ENCODE measurements around the gene KCTD15. TPM values are rescaled to one million over a fixed set of nuclear protein-coding genes. Genes with fewer than 3 reads are reported as not detected.

KCTD15 gene
- total and polyA plus RNA-seq, 9 donors, result 12.6 to 45.7 (median 29.5) TPM

- intact Hi-C loops (cut with DNase I), result loop anchor here in 1 of 4 donors (10.0 kb wide), 1 partner anchor 81 kb away; no protein-coding TSS in a partner anchor
- H3K4me1 ChIP-seq (ENCODE audit: insufficient read depth), result peaks cover 2% of the 10 kb centered on the region
- H3K9me3 ChIP-seq, result no peaks in the 10 kb centered on the region
- no peak overlapping the region for H3K27ac ChIP-seq
- 88 to 90% (median 90%) methylated on average over 10 of the region's 10 CpGs for WGBS, 3 donors
- H3K4me3 ChIP-seq, result no peak overlapping the region
- no peaks in the 10 kb centered on the region for H3K27me3 ChIP-seq
- TF ChIP-seq EP300 (IDR thresholded peaks at IDR 0.05), result no peak
- TF ChIP-seq, protein P1, sequence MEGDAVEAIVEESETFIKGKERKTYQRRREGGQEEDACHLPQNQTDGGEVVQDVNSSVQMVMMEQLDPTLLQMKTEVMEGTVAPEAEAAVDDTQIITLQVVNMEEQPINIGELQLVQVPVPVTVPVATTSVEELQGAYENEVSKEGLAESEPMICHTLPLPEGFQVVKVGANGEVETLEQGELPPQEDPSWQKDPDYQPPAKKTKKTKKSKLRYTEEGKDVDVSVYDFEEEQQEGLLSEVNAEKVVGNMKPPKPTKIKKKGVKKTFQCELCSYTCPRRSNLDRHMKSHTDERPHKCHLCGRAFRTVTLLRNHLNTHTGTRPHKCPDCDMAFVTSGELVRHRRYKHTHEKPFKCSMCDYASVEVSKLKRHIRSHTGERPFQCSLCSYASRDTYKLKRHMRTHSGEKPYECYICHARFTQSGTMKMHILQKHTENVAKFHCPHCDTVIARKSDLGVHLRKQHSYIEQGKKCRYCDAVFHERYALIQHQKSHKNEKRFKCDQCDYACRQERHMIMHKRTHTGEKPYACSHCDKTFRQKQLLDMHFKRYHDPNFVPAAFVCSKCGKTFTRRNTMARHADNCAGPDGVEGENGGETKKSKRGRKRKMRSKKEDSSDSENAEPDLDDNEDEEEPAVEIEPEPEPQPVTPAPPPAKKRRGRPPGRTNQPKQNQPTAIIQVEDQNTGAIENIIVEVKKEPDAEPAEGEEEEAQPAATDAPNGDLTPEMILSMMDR (IDR thresholded peaks at IDR 0.05), result no peak
- TF ChIP-seq POLR2A (IDR thresholded peaks at IDR 0.05), result no peak
- H3K36me3 ChIP-seq, result no peaks in the 10 kb centered on the region
- no peak for DNase-seq
Observed at GRCh38 chr19:33865306-33865705, 68.6 kb downstream of the KCTD15 start.

Other genes starting within 250 kb of the KCTD15 start
- gene CHST8, start 174.9 kb upstream of the KCTD15 start, total RNA-seq, result 1 to 10 TPM in 3 of 7 donors, under 1 TPM in 4; 0.48 to 2.5 (median 0.99) TPM
- gene CHST8, start 174.9 kb upstream of the KCTD15 start, polyA plus RNA-seq, result 1 to 10 TPM in 1 of 2 donors, not detected in 1; 1.6 TPM